Peyer's patch (tissue), 4 donors: Measurements from ENCODE around the gene DST. TPM values are rescaled to one million over a fixed set of nuclear protein-coding genes. Genes with fewer than 3 reads are reported as not detected.
"Not testable (repeated sequence)": the region's sequence is repeated elsewhere in the genome, so short reads cannot be mapped to it uniquely, and the experiment has no call there.

Experiments
- DNase-seq, 3 donors: peaks; one replicate each; pipeline ENCODE4 v3.0.0-alpha.2; 2017 to 2019
- H3K27ac ChIP-seq, 4 donors: fragments of 200-600 bp; sonication (generic); one replicate each; pipeline ENCODE4 v1.5.1; 2016 to 2019
- H3K27me3 ChIP-seq, 2 donors: fragments of 200-600 bp; sonication (generic); one replicate each; pipeline ENCODE4 v1.5.1; 2019
- H3K36me3 ChIP-seq, 3 donors: fragments of 200-600 bp; sonication (generic); one replicate each; pipeline ENCODE4 v1.5.1; 2016 to 2019
- H3K4me1 ChIP-seq, 4 donors: fragments of 200-600 bp; sonication (generic); one replicate each; pipeline ENCODE4 v1.5.1; 2016 to 2019
- H3K4me3 ChIP-seq, 4 donors: fragments of 200-600 bp; sonication (generic); 1 replicate in 3 of 4; 2 replicates in 1 of 4; pipeline ENCODE4 v1.5.1; 2016 to 2019; ENCODE audit warnings: mild to moderate bottlenecking in 1 of 4
- H3K9me3 ChIP-seq, 4 donors: fragments of 200-600 bp; sonication (generic); one replicate each; pipeline ENCODE4 v1.5.1; 2016 to 2019; ENCODE audit warnings: mild to moderate bottlenecking in 1 of 4
- CTCF ChIP-seq, 6 experiments: fragments of 450-650 bp in 4 of 6; fragments of 200-600 bp in 2 of 6; sonication (generic) in 1 of 6; IDR thresholded peaks; one replicate each; pipeline ENCODE4 v1.5.1; 2017 to 2019; ENCODE audit warnings: antibody characterized with exemption in 6 of 6, mild to moderate bottlenecking in 3 of 6, moderate library complexity in 1 of 6
- POLR2A ChIP-seq, 2 donors: fragments of 450-650 bp; IDR thresholded peaks; one replicate each; pipeline ENCODE4 v1.5.1; 2017; ENCODE audit warnings: antibody characterized with exemption in 2 of 2, mild to moderate bottlenecking in 2 of 2, moderate library complexity in 2 of 2
- total RNA-seq, 4 donors: library from RNA; depleted of rRNA; stranded (reverse); fragments of >200 nt; gene quantifications; one replicate each; pipeline ENCODE4 v1.1.0, GENCODE V29; 2016

DST gene
- total RNA-seq, 4 donors from 2014 or later: 243 to 320 (median 285) TPM

GRCh38 chr6:56501993-56502392 is 140.7 kb downstream of the DST start:
- TF ChIP-seq POLR2A (IDR thresholded peaks at IDR 0.05) (no peak), CTCF (IDR thresholded peaks at IDR 0.05) (no peak)
- no peak overlapping the region for H3K27ac ChIP-seq
- DNase-seq: no peak
- peaks cover 0 to 57% (median 0%) of the 10 kb centered on the region in 3 donors for H3K36me3 ChIP-seq
- H3K4me3 ChIP-seq: no peak overlapping the region
- no peaks in the 10 kb centered on the region for H3K9me3 ChIP-seq
- no peaks in the 10 kb centered on the region for H3K4me1 ChIP-seq
- H3K27me3 ChIP-seq: no peaks in the 10 kb centered on the region

GRCh38 chr6:56499095-56499494 is 143.6 kb downstream of the DST start:
- H3K36me3 ChIP-seq: peaks cover 0 to 52% (median 0%) of the 10 kb centered on the region in 3 donors
- H3K4me3 ChIP-seq: no peak overlapping the region
- H3K27ac ChIP-seq: no peak overlapping the region
- H3K27me3 ChIP-seq: no peaks in the 10 kb centered on the region
- DNase-seq: no peak
- H3K4me1 ChIP-seq: no peaks in the 10 kb centered on the region
- TF ChIP-seq POLR2A (IDR thresholded peaks at IDR 0.05) (no peak), CTCF (IDR thresholded peaks at IDR 0.05) (no peak)
- H3K9me3 ChIP-seq: no peaks in the 10 kb centered on the region

GRCh38 chr6:56497691-56498090 is 145.0 kb downstream of the DST start:
- Histone ChIP-seq H3K9me3 (no peaks in the 10 kb centered on the region), H3K36me3 (peaks cover 0 to 53% (median 0%) of the 10 kb centered on the region in 3 donors), H3K27me3 (no peaks in the 10 kb centered on the region), H3K4me1 (no peaks in the 10 kb centered on the region), H3K4me3 (no peak overlapping the region), H3K27ac (no peak overlapping the region)
- TF ChIP-seq CTCF (IDR thresholded peaks at IDR 0.05): no peak
- DNase-seq: no peak

- Histone ChIP-seq H3K27ac (no peak overlapping the region), H3K36me3 (peaks cover 0 to 54% (median 0%) of the 10 kb centered on the region in 3 donors), H3K4me3 (no peak overlapping the region), H3K27me3 (no peaks in the 10 kb centered on the region), H3K9me3 (no peaks in the 10 kb centered on the region), H3K4me1 (no peaks in the 10 kb centered on the region)
- DNase-seq: no peak
- TF ChIP-seq POLR2A (IDR thresholded peaks at IDR 0.05) (no peak), CTCF (IDR thresholded peaks at IDR 0.05) (no peak)
These were observed 145.4 kb downstream of the DST start for GRCh38 chr6:56497240-56497639.

- not testable (repeated sequence) for H3K4me3 ChIP-seq, H3K27me3 ChIP-seq, H3K9me3 ChIP-seq, DNase-seq, H3K27ac ChIP-seq, H3K4me1 ChIP-seq
- peaks cover 0 to 56% (median 0%) of the 10 kb centered on the region in 3 donors for H3K36me3 ChIP-seq
These were observed 146.0 kb downstream of the DST start for GRCh38 chr6:56496650-56497049.

GRCh38 chr6:56495654-56496053 is 147.0 kb downstream of the DST start:
- Histone ChIP-seq H3K36me3 (peaks cover 0 to 57% (median 0%) of the 10 kb centered on the region in 3 donors), H3K27ac (no peak overlapping the region), H3K4me1 (no peaks in the 10 kb centered on the region)

More at GRCh38 chr6:56495654-56496053, 147.0 kb downstream of the DST start:
- H3K4me3 ChIP-seq: no peak overlapping the region
- DNase-seq: no peak
- no peak for TF ChIP-seq POLR2A (IDR thresholded peaks at IDR 0.05)
- TF ChIP-seq CTCF (IDR thresholded peaks at IDR 0.05): no peak
- no peaks in the 10 kb centered on the region for H3K27me3 ChIP-seq
- no peaks in the 10 kb centered on the region for H3K9me3 ChIP-seq
